ENCODE data around the gene RYR2.
"Not testable (repeated sequence)": the region's sequence is repeated elsewhere in the genome, so short reads cannot be mapped to it uniquely, and the experiment has no call there.

Gene RYR2

DNA sequence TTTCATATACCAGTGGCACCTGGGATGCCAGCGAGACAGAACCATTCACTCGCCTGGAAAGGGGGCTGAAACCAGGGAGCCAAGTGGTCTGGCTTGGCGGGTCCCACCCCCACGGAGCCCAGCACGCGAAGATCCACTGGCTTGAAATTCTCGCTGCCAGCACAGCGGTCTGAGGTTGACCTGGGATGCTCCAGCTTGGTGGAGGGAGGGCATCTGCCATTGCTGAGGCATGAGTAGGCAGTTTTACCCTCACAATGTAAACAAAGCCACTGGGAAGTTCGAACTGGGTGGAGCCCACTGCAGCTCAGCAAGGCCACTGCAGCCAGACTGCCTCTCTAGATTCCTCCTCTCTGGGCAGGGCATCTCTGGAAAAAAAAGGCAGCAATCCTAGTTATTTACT, 778.6 kb downstream of the RYR2 start:
- not testable (repeated sequence) for DNase-seq

DNA sequence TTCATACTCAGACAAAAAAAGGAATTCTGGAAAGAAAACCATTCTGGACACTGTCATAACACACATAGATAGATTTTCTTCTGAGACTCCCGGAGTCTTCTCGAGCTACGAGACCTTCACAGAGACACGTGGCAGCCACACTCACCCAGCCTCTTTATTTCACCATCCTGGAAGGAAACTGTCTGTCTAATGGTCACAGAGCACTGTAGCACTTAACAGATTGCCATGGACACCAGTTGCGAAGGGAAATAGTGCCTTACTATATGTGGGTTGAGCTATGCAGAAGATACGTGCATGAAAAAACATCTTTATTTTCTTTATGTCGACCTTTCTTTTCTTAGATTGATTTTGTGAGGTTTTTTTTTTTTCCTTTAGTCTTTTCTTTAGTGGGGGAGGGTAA, 790.9 kb downstream of the RYR2 start:
- DNase-seq: no peak

DNA sequence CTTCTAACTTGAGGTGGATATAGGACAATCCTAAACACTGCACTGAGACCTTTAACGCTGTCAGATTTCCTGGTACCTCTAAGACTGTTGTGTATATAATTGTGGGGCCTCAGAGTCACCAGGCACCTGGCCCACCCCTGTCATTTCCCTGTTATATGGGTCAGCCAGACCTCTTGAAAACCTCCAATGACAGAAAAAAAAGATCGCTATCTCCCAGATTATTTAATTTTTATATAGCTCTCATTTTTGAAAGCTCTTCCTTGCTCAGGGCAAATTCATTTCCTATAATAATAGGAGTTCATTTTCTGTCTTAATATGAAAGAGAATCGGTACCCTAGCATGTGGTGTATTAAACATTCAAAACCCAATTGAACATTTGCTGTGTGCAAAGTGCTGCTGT, 792.1 kb downstream of the RYR2 start:
- no peak for DNase-seq

DNA sequence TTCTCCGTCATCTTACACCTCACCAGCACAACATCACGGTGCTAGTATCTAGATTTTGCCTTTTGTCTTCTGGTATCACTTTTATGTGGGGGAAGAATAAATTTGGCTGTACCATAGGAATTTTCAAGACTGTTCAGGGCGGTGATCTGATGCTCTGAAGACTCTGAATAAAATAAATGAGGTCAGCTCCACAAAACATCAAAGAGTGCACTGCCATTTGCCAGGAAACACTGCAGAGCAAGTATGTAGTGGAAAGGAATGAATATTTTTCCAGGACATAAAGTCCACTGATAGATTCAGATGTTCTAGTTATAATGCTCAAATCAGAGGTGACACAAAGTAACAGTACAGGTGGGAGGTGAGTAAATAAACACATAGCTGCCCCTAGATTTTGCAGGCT, 792.5 kb downstream of the RYR2 start:
- DNase-seq: no peak

DNA sequence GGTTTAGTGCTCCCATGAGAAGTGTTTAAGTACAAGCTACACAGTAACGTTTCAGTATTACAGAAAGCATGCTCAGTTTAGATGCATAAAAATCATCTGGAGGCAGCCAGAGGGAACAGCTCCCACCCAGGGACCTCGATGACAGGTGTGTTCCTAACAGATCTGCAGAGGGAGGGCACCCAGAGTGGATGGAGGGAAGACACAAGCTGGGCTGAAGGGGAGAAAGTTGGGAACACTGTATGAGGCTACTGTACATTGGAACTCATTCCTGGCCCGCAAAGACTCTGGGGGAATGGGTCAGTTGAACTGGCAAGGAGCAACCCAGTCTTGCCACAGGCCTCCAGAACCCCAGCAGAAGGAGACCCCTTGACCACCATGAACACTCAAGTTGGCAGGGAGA, 796.3 kb downstream of the RYR2 start:
- DNase-seq: no peak

DNA sequence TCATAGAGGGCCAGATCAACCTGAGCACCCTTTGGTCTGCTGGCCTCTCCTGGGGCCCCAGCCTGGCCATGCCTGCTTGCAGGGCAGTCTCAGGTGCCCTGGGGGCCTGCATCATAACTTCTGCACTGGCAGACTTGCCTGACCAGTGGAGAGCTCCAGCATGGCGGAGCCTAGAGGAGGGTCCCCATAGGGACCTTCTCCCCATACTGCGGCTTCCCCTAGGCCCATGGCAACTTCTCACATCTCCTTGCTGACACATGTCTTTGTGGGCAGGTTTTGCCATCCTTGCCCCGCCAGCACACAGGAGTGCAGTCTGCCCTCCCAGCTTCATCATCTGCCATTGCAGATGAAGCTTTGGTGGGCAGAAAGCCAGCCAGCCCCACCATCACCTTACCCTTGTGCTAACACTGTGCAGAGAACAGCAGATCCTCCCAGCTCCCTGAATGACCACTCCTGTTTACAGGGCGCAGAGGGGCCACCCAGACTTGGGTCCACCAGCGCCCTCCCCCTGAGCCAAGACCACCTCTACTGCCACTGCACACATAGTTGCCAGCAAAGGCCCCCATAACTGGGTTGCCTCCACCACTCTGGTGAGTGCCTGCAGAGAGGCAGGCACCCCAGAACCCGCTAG, 797.0 kb downstream of the RYR2 start:
- no peak for DNase-seq

DNA sequence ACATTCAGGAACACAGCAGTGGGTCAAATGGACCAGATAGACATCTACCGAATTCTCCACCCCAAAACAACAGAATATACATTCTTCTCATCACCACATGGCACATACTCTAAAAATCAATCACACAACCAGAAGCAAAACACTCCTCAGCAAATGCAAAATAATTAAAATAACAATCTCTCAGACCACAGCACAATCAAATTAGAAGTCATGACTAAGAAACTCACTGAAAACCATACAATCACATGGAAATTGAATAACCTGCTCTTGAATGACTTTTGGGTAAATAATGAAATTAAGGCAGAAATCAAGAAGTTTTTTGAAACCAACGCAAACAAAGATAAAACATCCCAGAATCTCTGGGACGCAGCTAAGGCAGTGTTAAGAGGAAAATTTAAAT, 799.5 kb downstream of the RYR2 start:
- DNase-seq: no peak

DNA sequence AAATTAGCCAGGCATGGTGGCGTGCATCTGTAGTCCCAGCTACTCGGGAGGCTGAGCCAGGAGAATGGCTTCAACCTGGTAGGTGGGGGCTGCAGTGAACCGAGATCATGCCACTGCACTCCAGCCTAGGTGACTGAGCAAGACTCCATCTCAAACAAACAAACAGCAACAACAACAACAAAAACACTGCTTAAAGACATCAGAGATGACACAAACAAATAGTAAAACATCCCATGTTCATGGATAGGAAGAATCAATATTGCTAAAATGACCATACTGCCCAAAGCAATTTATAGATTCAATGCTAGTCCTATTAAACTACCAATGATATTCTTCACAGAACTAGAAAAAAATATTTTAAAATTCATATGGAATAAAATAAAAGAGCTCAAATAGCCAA, 801.5 kb downstream of the RYR2 start:
- DNase-seq: not testable (repeated sequence)

DNA sequence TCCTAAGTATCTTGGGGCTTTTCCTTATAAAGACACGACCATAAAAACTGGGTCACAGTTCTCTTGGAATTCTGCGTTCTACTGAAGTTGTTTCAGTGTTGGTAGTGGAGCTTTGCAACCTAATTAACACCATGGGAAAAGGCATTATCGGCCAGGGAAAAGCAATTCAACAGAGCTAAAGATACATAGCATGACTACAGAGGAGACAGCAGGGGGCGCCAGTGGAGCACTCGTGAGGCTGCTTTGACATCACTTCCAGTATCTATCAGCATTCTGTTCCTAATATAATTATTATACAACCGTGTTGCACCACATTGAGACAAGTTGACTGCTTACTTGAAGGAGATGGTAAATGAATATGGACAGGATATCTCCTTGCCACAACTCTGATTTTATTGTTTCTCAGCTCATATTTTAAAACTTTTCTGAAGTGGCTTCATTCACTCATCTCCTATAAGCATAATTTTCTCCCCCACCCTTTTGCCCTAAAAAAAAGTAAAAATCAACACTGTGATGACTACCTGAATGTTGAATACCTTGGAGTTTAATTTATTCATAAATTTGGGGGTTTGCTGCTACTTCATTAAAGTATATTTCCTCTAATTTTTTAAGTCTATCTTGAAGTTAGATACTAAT, 809.3 kb downstream of the RYR2 start:
- no peak for DNase-seq

DNA sequence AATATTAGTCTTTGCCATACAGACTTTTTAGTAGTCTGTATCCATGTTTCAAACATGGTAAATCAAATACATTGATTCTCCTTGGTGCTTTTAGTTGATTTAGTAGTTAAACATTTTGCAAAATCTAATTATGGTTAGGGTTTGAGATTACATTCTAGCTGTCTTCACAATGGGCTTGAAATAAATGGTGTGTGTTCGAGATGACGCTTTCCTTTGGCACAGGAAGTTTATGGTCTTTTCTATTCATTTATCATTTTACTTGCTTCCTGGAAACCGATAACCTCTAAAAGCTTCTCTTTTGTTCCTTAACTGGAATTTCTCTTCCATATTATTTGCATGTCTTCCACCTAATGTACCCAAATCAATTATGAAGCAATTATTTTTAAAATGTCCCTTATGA, 810.4 kb downstream of the RYR2 start:
- DNase-seq: no peak

DNA sequence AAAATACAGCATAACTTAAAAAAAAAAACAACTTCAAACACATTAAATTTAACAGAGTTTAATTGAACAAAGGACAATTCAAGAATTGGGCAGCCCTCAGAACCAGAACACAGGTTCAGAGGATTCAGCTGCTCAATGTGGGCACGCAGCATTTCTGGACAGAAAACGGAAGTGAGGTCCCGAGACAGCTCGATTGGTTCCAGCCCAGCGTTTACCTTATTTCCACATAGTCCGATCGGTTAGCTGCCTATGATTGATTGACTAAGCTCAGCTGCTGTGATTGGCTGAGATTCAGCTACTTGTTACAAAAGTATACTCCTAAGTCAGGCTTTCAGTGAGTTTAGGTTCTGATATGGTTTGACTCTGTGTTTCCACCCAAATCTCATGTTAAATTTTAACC, 815.5 kb downstream of the RYR2 start:
- DNase-seq: no peak

DNA sequence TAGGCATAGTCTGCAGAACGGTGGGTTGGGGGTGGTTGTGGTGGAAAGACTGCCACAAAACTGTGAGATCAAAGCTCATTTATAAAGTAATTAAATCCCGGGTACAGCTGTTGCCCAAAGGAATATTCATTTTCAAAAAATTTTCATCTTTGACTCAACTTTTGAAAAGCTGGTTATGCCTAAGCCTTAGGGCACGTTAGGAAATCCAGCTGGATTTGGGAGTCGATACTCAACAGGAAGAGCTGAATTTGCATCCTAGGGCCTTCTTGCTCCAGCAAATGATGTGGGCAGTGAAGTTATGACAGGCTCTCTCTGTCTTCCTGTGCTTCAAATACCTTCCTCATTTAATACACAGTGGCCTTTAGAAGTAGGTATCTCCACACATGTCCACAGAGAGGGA, 817.0 kb downstream of the RYR2 start:
- no peak for DNase-seq

DNA sequence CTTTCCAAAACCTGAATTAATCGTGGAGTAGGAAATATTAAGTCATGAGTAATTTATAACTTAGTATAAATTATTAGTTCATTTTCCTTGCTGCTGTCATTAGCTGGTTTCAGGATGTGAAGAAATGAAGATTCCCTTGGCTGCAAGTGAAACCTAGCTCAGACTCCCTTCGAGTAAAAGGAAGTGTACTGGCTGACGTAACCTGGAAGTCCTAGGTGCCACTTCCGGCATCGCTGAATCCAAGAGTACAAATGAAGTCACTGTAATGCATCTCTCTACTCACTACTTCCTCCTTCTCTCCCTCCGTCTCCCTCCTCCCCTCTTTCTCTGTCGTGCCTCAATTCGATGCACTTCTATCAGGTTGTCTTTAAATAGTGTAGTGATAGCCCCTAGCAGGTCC, 820.0 kb downstream of the RYR2 start:
- no peak for DNase-seq

DNA sequence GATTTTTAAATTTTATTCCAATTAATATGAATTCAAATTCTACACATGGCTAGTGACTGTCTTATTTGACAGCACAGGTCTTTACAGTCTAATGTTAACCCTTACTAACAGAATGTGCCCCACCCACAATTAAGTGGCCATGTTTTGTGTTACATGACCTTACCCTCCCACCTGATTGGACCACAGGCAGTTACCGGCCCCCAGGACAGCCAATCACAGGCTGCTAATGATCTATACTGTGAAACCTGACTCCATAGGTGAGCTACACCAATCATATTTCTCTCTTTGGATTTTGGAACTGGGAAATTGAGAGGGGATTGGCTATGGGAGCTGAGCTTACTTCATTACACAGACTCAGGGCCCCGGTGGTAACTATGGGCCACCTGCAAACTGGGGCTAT, 821.2 kb downstream of the RYR2 start:
- DNase-seq: no peak

DNA sequence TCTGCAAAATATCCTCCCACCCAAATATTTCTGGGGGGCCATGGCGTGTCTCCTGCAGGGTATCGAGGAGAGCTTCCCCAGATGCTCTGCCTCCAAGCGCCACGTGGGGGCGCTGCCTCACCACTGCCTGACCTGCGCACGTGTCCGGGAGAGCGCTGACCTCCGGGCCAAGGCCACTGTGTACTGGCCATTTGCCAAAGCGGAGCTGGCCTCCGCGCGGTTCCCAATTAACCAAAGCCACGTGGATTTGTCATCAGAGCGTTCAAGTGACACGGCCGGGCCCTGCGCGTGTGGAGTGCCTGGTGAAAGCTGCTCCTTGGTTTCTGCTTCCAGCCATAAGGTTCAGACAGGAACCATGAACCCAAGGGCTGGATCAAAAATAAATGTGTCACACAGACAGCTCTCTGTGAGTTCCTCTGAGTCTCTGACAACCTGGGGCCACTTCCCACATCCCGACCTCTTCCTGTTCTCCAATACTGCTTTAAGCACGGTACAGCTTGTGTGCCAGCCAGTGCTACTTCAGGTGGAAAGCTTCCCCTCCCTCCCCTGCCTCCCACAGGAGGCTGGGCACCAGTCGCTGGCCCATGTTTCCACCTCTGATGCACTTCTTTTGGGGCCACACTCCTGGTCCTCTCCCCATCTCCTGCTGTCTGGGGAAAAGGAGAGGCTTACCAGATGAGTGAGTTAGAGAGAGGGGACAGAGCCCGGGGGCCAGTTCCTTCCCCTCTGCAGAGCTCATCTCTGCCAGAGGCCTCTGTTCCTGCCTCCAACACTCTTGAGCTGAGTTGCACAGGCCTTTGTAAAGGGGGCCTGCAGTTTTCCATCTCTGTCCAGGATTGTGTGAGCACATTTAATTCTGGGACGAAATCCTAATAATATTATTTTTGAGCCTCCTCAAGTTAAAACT, 822.6 kb downstream of the RYR2 start:
- no peak for DNase-seq

DNA sequence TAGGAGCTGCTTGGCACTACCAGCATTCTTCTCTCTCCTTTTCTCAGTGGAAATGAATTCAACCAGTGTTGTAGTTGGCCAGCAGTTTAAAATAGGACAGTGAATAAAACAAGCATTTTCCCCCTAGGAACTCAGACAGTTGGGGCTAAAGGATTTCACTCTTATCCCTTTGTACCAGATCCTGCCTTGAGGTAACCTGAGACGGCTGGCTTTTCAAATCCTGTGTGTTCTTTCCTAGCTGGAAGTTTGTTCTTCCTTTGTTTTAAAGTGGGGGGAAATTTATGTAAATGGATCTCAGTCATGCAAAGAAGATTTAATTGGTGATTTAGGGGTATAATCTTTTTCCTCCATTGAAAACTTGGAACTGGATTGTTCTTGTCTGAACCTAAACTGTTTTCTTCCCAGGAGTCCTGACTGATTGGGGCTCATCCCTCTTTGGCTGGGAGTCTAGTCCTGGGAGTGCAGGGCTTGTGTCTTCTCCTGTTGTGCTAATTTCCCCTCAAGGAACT, 825.5 kb downstream of the RYR2 start:
- DNase-seq: no peak

DNA sequence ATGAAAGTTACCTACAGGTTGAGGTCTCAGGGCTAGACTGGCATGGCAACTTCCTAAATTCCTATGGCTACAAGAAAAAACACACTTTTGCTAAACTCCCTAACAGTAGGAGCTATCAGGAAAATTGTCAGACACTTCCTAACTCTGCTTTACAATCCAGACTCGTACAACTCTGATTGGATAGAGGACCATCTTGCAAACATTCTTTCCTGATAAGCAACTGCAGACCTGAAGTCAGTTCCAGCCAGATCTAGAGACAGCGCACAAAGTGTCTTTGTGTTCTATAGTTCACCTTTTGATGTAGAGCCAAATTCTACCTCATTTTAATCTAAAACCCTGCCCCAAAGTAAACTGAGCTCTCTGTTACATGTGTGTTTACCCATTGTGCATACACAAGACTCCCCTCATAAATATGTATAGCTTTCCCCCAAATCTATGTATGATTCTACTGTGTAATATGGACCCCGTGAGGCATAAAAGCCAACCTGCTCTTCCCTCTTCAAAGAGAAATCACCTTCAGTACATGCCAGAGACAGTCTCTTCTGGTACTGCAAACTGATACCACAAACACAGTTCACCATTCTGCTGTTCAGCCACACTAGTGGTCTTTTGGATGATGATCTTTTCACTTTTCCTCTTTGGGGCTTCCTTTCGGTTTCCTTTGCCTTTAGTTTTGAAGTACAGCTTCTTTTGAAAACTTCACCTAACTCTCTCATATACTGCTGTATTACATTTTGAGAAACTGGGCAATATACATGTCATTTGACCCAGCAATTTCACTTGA, 827.0 kb downstream of the RYR2 start:
- DNase-seq: no peak

DNA sequence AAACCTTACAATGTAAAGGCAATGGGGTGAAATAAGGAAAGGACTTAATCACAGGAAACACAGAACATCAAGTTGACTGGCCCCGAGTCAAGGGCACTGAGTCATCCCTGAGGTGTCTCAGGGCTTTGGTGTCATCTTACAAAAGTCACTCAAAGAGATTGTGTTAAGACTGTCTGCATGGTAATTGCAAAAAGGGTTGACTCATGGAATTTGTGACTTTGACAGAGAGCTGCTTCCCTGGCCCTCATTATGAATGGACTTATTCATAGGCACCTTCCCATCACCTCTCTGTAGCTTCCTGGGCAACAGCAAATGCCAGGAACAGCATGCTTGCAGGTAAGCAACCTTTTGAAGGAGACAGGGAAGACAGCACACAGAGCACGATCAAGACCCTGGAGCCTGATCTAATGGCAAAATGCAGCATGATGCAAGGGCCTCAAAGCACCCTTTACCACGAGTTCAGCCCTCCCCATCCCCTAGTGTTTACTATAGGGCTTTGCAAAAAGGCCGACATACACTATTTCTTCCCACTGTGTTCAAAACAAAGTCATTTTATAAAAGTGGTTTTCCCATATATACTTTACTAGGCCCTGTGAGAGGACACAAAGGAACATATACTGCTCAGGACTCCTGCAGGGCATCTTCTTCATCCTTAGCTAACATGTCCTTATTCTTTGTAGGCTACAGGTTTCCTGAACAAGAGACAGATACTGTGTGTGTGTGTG, 831.7 kb downstream of the RYR2 start:
- DNase-seq: no peak

DNA sequence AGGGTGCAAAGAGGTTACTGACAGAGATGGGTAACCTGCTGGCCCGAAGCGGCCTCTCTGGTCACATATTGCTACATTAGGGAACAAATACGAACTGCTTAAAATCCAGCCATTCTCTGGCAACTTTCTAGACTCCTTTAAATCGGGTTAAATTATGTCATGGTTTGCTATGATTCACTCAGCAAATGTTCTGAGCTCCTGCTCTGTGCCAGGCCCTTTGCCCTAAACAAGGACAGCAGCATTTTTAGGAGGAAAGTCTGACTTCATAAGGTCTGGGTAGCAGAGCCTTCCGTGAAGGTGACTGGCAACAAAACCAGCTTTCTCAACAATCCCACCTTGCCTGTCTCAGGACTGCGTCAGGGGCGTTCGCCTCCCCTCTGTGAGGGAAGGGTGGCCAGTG, 833.3 kb downstream of the RYR2 start:
- no peak for DNase-seq

DNA sequence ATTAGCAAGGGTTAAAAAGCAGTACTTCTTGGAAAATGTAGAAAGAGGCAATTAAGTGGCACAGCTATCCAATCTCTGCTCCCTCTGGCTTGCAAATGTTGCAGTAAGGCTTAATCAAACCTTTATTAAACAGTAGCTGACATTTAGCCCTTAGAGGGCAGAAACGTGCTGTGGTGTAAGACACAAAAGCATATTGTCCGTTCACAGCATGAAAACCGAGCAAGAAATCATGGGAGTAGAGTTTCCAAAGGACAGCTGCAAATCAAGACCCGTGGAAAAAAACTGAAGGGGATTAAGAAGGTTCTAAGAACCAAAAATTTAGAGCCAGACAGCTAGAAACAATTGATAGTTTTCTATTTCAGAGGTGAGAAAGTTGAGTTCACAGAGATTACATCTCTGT, 835.6 kb downstream of the RYR2 start:
- DNase-seq: no peak

DNA sequence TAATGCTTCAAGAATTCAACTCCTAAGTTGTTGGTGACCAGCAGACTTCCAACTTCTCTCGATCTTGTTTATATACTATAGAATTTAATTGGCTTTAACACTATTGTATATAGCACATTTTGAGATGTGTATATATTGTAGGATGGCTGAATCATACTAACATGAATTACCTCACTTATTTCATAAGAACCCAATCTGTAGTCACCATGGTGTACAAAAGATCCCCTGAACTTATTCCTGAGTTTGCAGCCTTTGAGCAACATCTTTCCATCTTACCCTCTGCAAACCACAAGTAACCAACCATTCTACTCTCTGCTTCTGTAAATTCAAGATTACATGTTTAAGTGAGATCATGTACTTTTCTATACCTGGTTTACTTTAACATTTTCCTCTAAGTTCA, 836.4 kb downstream of the RYR2 start:
- DNase-seq: no peak

DNA sequence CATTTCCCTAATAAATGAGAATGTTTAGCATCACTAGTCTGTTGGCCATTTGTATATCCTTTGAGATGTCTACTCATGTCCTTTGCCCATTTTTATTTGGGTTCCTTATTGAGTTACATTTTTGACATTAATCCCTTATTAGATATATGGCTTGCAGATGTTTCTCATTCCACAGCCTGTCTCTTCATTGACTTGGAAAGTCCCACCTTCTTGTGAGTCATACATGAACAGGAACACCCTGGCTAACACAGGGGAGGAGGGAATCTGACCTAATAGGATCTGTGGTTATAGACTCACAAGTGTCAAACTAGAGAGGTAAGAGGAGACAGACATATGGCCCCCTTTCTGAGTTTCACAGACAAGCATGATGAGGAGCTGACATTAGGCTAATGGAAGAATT, 837.2 kb downstream of the RYR2 start:
- DNase-seq: no peak

Data from activated effector memory CD4-positive, alpha-beta T cell treated with anti-CD3 and anti-CD28 coated beads, Interleukin-2, amount 50 U/mL, for 16 hours (primary cell).